MM.1S (cell line): ENCODE data around the gene CCS.

Experiments
- EZH2 ChIP-seq: fragments of 300-600 bp; sonication (generic); optimal IDR thresholded peaks from 2 replicates; pipeline ENCODE3; 2017; ENCODE audit warnings: low read depth, mild to moderate bottlenecking, antibody characterized with exemption, low read length, mixed read lengths
- EZH2phosphoT487 ChIP-seq: fragments of 300-600 bp; sonication (generic); IDR thresholded peaks from 2 replicates; pipeline ENCODE4 v1.6.1; 2018; ENCODE audit warnings: antibody characterized with exemption, low read length
- TF ChIP-seq, protein P1 (sequence below): fragments of 300-600 bp; sonication (generic); IDR thresholded peaks from 2 replicates; pipeline ENCODE4 v1.5.1; 2016; ENCODE audit warnings: antibody characterized with exemption, low read length, mixed read lengths

DNA sequence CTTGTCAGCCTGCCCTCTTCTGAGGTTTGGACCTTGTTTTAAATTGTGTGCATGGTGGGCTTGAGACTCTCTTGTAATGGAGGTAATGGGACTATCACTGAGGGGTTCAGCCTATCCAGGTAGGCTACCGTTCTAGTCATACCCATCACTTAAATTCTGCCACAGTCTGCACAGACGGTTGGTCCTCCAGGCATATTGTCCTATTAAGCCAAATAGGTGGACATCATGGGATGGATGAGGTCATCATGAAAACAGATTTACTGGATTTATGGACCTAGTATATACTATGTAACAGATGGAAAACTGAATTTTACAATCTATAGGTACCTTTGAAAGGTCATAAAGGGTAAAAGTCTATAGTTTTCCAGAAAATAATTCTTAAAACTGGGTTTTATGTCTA, 36.4 kb downstream of the CCS start:
- TF ChIP-seq, protein P1, sequence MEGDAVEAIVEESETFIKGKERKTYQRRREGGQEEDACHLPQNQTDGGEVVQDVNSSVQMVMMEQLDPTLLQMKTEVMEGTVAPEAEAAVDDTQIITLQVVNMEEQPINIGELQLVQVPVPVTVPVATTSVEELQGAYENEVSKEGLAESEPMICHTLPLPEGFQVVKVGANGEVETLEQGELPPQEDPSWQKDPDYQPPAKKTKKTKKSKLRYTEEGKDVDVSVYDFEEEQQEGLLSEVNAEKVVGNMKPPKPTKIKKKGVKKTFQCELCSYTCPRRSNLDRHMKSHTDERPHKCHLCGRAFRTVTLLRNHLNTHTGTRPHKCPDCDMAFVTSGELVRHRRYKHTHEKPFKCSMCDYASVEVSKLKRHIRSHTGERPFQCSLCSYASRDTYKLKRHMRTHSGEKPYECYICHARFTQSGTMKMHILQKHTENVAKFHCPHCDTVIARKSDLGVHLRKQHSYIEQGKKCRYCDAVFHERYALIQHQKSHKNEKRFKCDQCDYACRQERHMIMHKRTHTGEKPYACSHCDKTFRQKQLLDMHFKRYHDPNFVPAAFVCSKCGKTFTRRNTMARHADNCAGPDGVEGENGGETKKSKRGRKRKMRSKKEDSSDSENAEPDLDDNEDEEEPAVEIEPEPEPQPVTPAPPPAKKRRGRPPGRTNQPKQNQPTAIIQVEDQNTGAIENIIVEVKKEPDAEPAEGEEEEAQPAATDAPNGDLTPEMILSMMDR: no peak
- TF ChIP-seq EZH2 (no peak), EZH2phosphoT487 (no peak)
